K562 (cell line): Measurements from ENCODE around the gene ANXA4. TPM values are rescaled to one million over a fixed set of nuclear protein-coding genes. Genes with fewer than 3 reads are reported as not detected.

Experiments used
- ATAC-seq: fragments of 200-7000 bp; cut with Tn5 transposase; 3 replicates; pipeline ENCODE4 v1.9.1; 2020; ENCODE audit warnings: moderate library complexity
- BruUV-seq: library from RNA; stranded (reverse); fragments of 400-500 nt; replicated peaks from 2 replicates; lab custom pipeline; 2021; lab: Mats Ljungman, UMichigan
- CTCF ChIA-PET: fragments of 300-600 bp; formaldehyde crosslinking; extraction: SDS; loops from one replicate; lab custom pipeline; 2021; ENCODE audit warnings: low intra/inter-chr PET ratio; lab: Yijun Ruan, JAX
- POLR2A ChIA-PET: fragments of 300-600, 350-650 bp; sonication (Branson Sonifier 250); formaldehyde crosslinking; extraction: SDS; loops from one replicate; lab custom pipeline; 2021; ENCODE audit warnings: antibody characterized with exemption, inconsistent platforms; lab: Yijun Ruan, JAX
- DNase-seq, 4 experiments: peaks; one replicate each; pipeline versions ENCODE4 v3.0.0 to v3.0.0-alpha.2; 2011 to 2018; ENCODE audit warnings: low spot score in 3 of 4, mixed read lengths in 3 of 4; ENCODE audit errors: extremely low read depth in 1 of 4
- FAIRE-seq: peaks from 2 replicates; lab custom pipeline; 2011; peaks lifted over from hg19 to GRCh38; lab: Jason Lieb, UNC
- H2AFZ ChIP-seq: 2 replicates; pipeline ENCODE4 v1.6.0; 2011; ENCODE audit warnings: low read depth, low read length, control low read depth, inconsistent platforms
- H3K27ac ChIP-seq: fragments of 200-600 bp; 3 replicates; pipeline ENCODE4 v1.8.0; 2011; ENCODE audit warnings: low read depth, mild to moderate bottlenecking, control low read depth, inconsistent platforms, low read length, moderate library complexity, mixed read lengths; ENCODE audit errors: extremely low read depth
- H3K27me3 ChIP-seq, 2 experiments: fragments of 300-600 bp in 1 of 2; 2 replicates in 1 of 2; 3 replicates in 1 of 2; pipeline versions ENCODE4 v1.6.0 to v1.8.0; 2011; ENCODE audit warnings: inconsistent platforms in 2 of 2, low read length in 2 of 2, mild to moderate bottlenecking in 1 of 2, mixed read lengths in 1 of 2, moderate library complexity in 1 of 2; ENCODE audit not compliant: control insufficient read depth in 2 of 2, insufficient read depth in 2 of 2
- H3K36me3 ChIP-seq: fragments of 300-600 bp; 3 replicates; pipeline ENCODE4 v1.8.0; 2011; ENCODE audit warnings: mild to moderate bottlenecking, low read length, inconsistent platforms; ENCODE audit not compliant: control insufficient read depth, insufficient read depth
- H3K4me1 ChIP-seq, 2 experiments: fragments of 200-600 bp in 1 of 2; replicated peaks in 1 of 2; 2 replicates in 1 of 2; 3 replicates in 1 of 2; pipeline versions ENCODE4 v1.5.1 to v1.8.0; 2011; ENCODE audit warnings: inconsistent platforms in 2 of 2, low read length in 2 of 2, mild to moderate bottlenecking in 1 of 2, mixed read lengths in 1 of 2, moderate library complexity in 1 of 2; ENCODE audit not compliant: control insufficient read depth in 2 of 2, insufficient read depth in 2 of 2
- H3K4me2 ChIP-seq: 2 replicates; pipeline ENCODE4 v1.6.1; 2011; ENCODE audit warnings: low read length, control low read depth, inconsistent platforms, mixed read lengths; ENCODE audit not compliant: insufficient read depth
- H3K4me3 ChIP-seq: fragments of 200-600 bp; sonication (generic), shearing (Covaris generic); 2 replicates; pipeline ENCODE4 v1.5.1; 2016; ENCODE audit warnings: control low read depth, inconsistent platforms
- H3K79me2 ChIP-seq: fragments of 200-600 bp; 3 replicates; pipeline ENCODE4 v1.8.0; 2011; ENCODE audit warnings: low read length, inconsistent platforms; ENCODE audit not compliant: control insufficient read depth, insufficient read depth
- H3K9ac ChIP-seq, 2 experiments: 2 replicates each; pipeline versions ENCODE4 v1.6.0 to v1.6.1; 2011; ENCODE audit warnings: low read depth in 2 of 2, low read length in 2 of 2, control low read depth in 1 of 2, inconsistent platforms in 1 of 2, mild to moderate bottlenecking in 1 of 2, mixed read lengths in 1 of 2; ENCODE audit not compliant: insufficient read depth in 1 of 2
- H3K9me1 ChIP-seq: one replicate; pipeline ENCODE4 v1.6.0; 2011; ENCODE audit warnings: inconsistent platforms, mild to moderate bottlenecking, low read length, moderate library complexity; ENCODE audit not compliant: control insufficient read depth, insufficient read depth
- H3K9me3 ChIP-seq: replicated peaks from 2 replicates; pipeline ENCODE4 v1.5.1; 2011; ENCODE audit warnings: low read depth, low read length, inconsistent platforms; ENCODE audit not compliant: control insufficient read depth, insufficient read depth
- H4K20me1 ChIP-seq: replicated peaks from 2 replicates; pipeline ENCODE4 v1.6.1; 2011; ENCODE audit warnings: low read length, inconsistent platforms, mixed read lengths; ENCODE audit not compliant: control insufficient read depth, insufficient read depth
- EP300 ChIP-seq: IDR thresholded peaks from 2 replicates; pipeline ENCODE4 v1.6.1; 2012; ENCODE audit warnings: low read length, improper control_type of control experiment
- MEF2A ChIP-seq: IDR thresholded peaks from 2 replicates; pipeline ENCODE4 v1.6.1; 2011; ENCODE audit warnings: low read depth, mild to moderate bottlenecking, low read length, moderate library complexity; ENCODE audit not compliant: control insufficient read depth
- RBM39 ChIP-seq: fragments of 200-400 bp; formaldehyde crosslinking; optimal IDR thresholded peaks from 2 replicates; pipeline ENCODE3; 2018; ENCODE audit warnings: low read depth, low read length
- TOE1 ChIP-seq, 2 experiments: fragments of 450-650 bp in 1 of 2; sonication (generic) in 1 of 2; formaldehyde crosslinking in 1 of 2; IDR thresholded peaks; 2 replicates each; pipeline versions ENCODE4 v1.7.1 to v1.8.0; 2016 to 2022; ENCODE audit warnings: borderline replicate concordance in 2 of 2, mild to moderate bottlenecking in 2 of 2, antibody characterized with exemption in 1 of 2, inconsistent platforms in 1 of 2, low read depth in 1 of 2, missing genetic modification reagents in 1 of 2, moderate library complexity in 1 of 2
- XRCC3 ChIP-seq: fragments of 450-650 bp; IDR thresholded peaks from 2 replicates; pipeline ENCODE4 v1.6.1; 2017; ENCODE audit warnings: mild to moderate bottlenecking, moderate library complexity
- whole genome bisulfite sequencing: fragments of 100-300 bp; shearing (Covaris generic); methylation state at CpG from one replicate; pipeline ENCODE4 v1.1.6; 2016; ENCODE audit warnings: low coverage, mixed read lengths; ENCODE audit not compliant: insufficient coverage; ENCODE audit errors: missing lambda C conversion rate; 5-methylcytosine and 5-hydroxymethylcytosine counted together
- in situ Hi-C: fragments of 300-500 bp; cut with MboI; formaldehyde crosslinking; loops from 4 replicates; pipeline ENCODE4 v1.15.0; 2018; ENCODE audit warnings: inconsistent platforms, mixed read lengths
- intact Hi-C: fragments of 100-400 bp; cut with micrococcal nuclease; formaldehyde crosslinking; loops from 2 replicates; pipeline ENCODE4 v1.14.2; 2022
- polyA plus RNA-seq, 8 experiments: library from polyadenylated mRNA; depleted of rRNA in 4 of 8; stranded (reverse) in 5 of 8; unstranded in 3 of 8; fragments of >200 nt; fragmentation: Nextera tagmentation in 2 of 8; fragmentation: Illumina TruSeq in 1 of 8; extraction: Ambion mirVana in 2 of 8; extraction: Trizol in 1 of 8; gene quantifications; 2 replicates each; pipeline versions ENCODE4 v1.2.1 to v1.2.3, GENCODE V29; 2011 to 2014; ENCODE audit warnings: inconsistent platforms in 1 of 8, missing spikeins in 1 of 8
- total RNA-seq, 7 experiments: library from RNA; depleted of rRNA in 6 of 7; stranded (reverse); fragments of >200 nt in 6 of 7; fragmentation: Illumina TruSeq in 2 of 7; extraction: Trizol in 2 of 7; gene quantifications; 2 replicates each; pipeline versions ENCODE4 v1.2.1 to v1.2.3, GENCODE V29; 2011 to 2021; ENCODE audit warnings: low replicate concordance in 1 of 7

The ANXA4 gene
- total and polyA plus RNA-seq, 9 of the 15 experiments (the other 6 are each of a cell fraction or from before 2014, with no cell fraction given): 3.4 to 13.6 (median 11.6) TPM

- no peak for TF ChIP-seq RBM39
- TF ChIP-seq XRCC3: no peak
Observed at GRCh38 chr2:69765096-69765380, 23.1 kb downstream of the ANXA4 start (continued).

- intact Hi-C loops (no loop called here), in situ Hi-C loops (no loop called here)
- Histone ChIP-seq H3K4me3 (no peak overlapping the region), H3K9ac (no peak overlapping the region), H3K27ac (no peak overlapping the region), H3K9me3 (no peaks in the 10 kb centered on the region), H3K4me1 (peaks cover 14 to 21% of the 10 kb centered on the region in 2 experiments; a peak in 4 of 5 replicates), H3K27me3 (no peaks in the 10 kb centered on the region), H3K9me1 (no peaks in the 10 kb centered on the region), H3K36me3 (no peaks in the 10 kb centered on the region), H2AFZ (no peak overlapping the region), H4K20me1 (no peaks in the 10 kb centered on the region), H3K4me2 (no peak overlapping the region), H3K79me2 (no peaks in the 10 kb centered on the region)
- BruUV-seq: no TSS peak
- no peak for FAIRE-seq
- TF ChIP-seq TOE1 (IDR thresholded peaks at IDR 0.05; ENCODE audit: borderline replicate concordance) (no peak), TOE1 (CRISPR knock-in tag; IDR thresholded peaks at IDR 0.05; ENCODE audit: borderline replicate concordance, low read depth) (no peak)
- no peak for ATAC-seq
- 74% methylated on average over 3 of the region's 3 CpGs for WGBS
- POLR2A ChIA-PET: interaction anchor here (0.7 kb wide), 1 partner anchor 61 kb away, joined by 3 read pairs; no protein-coding TSS in a partner anchor
- CTCF ChIA-PET: no interaction called here
- DNase-seq: no peak
Observed at GRCh38 chr2:69766014-69766413, 24.1 kb downstream of the ANXA4 start.

- intact Hi-C loops (no loop called here), in situ Hi-C loops (no loop called here)
- Histone ChIP-seq H4K20me1 (no peaks in the 10 kb centered on the region), H3K9ac (no peak overlapping the region), H3K36me3 (no peaks in the 10 kb centered on the region), H3K4me2 (no peak overlapping the region), H2AFZ (no peak overlapping the region), H3K9me1 (no peaks in the 10 kb centered on the region), H3K4me1 (peaks cover 14 to 21% of the 10 kb centered on the region in 2 experiments; a peak in 4 of 5 replicates), H3K27ac (no peak overlapping the region), H3K27me3 (no peaks in the 10 kb centered on the region), H3K79me2 (no peaks in the 10 kb centered on the region), H3K4me3 (no peak overlapping the region), H3K9me3 (no peaks in the 10 kb centered on the region)
- WGBS: 74% methylated on average over 3 of the region's 3 CpGs
- ChIA-PET POLR2A (interaction anchor here (1.0 kb wide), 1 partner anchor 22 kb away, joined by 4 read pairs; no protein-coding TSS in a partner anchor), CTCF (no interaction called here)
- no peak for FAIRE-seq
- DNase-seq: no peak
- BruUV-seq: no TSS peak
- TF ChIP-seq EP300: no peak
- 0 out of 2 replicates have a peak, but pooled peaks have one; percentile 8 for TF ChIP-seq MEF2A
- ATAC-seq: no peak
Observed at GRCh38 chr2:69767034-69767433, 25.1 kb downstream of the ANXA4 start.
